SK-N-SH treated with all-trans-retinoic acid at 6 μM for 48 hours (cell line): Measurements from ENCODE around the gene PLPP1.

ENCODE experiments used
- RARB ChIP-seq: fragments of 250-450 bp; sonication (Bioruptor Pico); IDR thresholded peaks from 2 replicates; pipeline ENCODE4 v1.8.0; 2021; ENCODE audit warnings: mild to moderate bottlenecking, moderate library complexity
- ZFP3 ChIP-seq: fragments of 250-450 bp; sonication (Bioruptor Pico); IDR thresholded peaks from 2 replicates; pipeline ENCODE4 v1.5.0; 2020; ENCODE audit warnings: mild to moderate bottlenecking, moderate library complexity
- ZFP30 ChIP-seq: fragments of 450-650 bp; formaldehyde crosslinking; IDR thresholded peaks from 2 replicates; pipeline ENCODE4 v1.5.0; 2022; ENCODE audit warnings: mild to moderate bottlenecking, moderate library complexity
- TF ChIP-seq, protein P1 (sequence below): fragments of 250-450 bp; sonication (Bioruptor Pico); IDR thresholded peaks from 2 replicates; pipeline ENCODE4 v1.8.0; 2020; ENCODE audit warnings: mild to moderate bottlenecking, moderate library complexity, borderline replicate concordance

DNA sequence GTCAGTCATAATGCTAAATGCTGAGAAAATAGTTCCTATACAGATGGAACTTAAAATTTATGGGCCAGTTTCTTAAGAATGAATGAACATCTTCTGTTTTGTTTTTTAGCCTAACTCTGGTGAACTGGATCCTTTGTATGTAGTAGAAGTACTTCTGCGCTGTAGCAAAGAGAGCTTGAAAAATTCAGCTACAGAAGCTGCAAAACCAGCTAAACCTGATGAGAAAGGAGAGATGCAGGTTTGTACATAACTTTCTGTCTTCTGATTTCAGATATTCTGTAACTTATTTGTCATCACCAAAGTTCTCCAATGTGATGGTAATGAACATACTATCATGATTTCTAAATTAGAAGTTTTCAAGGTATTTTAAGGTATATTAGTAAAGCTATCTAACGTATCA, 146.9 kb downstream of the PLPP1 start:
- TF ChIP-seq, protein P1, sequence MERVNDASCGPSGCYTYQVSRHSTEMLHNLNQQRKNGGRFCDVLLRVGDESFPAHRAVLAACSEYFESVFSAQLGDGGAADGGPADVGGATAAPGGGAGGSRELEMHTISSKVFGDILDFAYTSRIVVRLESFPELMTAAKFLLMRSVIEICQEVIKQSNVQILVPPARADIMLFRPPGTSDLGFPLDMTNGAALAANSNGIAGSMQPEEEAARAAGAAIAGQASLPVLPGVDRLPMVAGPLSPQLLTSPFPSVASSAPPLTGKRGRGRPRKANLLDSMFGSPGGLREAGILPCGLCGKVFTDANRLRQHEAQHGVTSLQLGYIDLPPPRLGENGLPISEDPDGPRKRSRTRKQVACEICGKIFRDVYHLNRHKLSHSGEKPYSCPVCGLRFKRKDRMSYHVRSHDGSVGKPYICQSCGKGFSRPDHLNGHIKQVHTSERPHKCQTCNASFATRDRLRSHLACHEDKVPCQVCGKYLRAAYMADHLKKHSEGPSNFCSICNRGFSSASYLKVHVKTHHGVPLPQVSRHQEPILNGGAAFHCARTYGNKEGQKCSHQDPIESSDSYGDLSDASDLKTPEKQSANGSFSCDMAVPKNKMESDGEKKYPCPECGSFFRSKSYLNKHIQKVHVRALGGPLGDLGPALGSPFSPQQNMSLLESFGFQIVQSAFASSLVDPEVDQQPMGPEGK = no peak
- no peak for TF ChIP-seq ZFP3 (CRISPR knock-in tag)
- TF ChIP-seq ZFP30 = no peak
- no peak for TF ChIP-seq RARB
